Iris pigment epithelial cell (primary cell): Measurements from ENCODE around the gene CYRIA.

Experiments
- DNase-seq: peaks from one replicate; pipeline ENCODE4 v3.0.0-alpha.2; 2011; ENCODE audit warnings: low read depth

The CYRIA gene

DNA sequence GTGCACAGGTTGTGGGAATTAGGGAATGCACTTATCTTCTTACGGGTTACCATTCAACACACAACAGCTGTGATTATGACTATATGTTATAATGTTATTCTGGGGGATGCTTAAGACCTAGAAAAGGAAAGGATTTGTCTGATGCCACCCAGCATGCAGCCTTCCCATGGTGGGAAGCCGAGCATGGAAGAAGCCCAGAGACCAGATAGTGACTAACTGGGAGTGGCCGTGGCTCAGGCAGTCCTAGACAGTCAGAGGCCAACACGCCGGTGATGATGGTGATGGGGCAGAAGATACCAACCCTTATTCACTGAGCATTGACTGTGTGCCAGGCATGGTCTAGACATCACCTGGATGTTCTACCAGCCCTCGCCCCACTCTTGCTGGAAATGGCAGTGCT is 35.9 kb downstream of the CYRIA start:
- DNase-seq: no peak

GRCh38 chr2:16629044-16629443 is 36.6 kb downstream of the CYRIA start:
- DNase-seq: no peak

GRCh38 chr2:16628314-16628713 is 37.3 kb downstream of the CYRIA start:
- DNase-seq: no peak

DNA sequence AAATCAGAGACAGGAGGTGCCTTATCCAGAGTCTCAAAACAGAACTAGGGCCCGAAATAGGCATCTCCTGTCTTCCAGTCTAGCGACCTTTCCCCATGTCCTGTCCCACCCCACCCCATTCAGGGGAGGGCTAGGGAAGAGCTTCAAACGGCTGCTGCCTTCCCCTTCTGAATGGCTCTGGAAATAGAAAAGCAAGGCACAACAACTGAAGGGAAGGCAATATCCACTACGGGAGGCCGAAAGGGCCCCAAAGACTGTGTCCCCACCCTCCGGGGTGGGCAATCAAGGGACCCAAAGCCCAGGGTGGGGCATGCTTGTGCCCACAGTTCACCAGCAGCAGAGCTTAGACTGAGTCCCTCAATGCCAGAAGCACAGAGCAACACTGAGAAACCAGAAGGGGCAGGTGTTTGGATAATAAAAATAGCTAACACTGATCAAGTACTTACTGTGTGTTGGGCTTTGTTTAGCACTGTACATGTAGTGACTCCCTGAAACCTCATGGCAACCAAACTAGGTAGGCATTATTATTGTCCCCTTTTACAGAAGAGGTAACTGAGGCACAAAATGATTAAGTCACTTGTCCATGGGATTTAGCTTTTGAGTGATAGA is 38.5 kb downstream of the CYRIA start:
- no peak for DNase-seq

- DNase-seq: peak; percentile 78
Measured at GRCh38 chr2:16626497-16626896, 39.1 kb downstream of the CYRIA start.

GRCh38 chr2:16625759-16626158 is 39.9 kb downstream of the CYRIA start:
- no peak for DNase-seq

GRCh38 chr2:16625201-16625729 is 40.4 kb downstream of the CYRIA start:
- no peak for DNase-seq

DNA sequence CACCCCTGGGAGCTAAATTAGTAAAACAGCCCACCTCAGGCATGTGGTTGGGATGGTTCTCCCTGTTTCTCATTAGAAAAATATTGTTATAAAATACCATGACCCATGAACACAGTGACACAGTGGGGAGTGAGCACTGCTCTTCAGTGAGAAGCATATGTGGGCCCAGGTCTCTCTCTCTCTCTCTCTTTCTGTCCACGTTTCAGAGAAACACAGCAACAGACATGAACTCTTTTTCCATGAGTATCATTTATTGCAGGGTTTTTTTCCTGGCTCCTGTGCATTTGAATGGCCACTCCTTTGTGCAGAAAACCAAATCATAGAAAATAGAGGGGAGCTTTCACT is 41.2 kb downstream of the CYRIA start:
- no peak for DNase-seq

DNA sequence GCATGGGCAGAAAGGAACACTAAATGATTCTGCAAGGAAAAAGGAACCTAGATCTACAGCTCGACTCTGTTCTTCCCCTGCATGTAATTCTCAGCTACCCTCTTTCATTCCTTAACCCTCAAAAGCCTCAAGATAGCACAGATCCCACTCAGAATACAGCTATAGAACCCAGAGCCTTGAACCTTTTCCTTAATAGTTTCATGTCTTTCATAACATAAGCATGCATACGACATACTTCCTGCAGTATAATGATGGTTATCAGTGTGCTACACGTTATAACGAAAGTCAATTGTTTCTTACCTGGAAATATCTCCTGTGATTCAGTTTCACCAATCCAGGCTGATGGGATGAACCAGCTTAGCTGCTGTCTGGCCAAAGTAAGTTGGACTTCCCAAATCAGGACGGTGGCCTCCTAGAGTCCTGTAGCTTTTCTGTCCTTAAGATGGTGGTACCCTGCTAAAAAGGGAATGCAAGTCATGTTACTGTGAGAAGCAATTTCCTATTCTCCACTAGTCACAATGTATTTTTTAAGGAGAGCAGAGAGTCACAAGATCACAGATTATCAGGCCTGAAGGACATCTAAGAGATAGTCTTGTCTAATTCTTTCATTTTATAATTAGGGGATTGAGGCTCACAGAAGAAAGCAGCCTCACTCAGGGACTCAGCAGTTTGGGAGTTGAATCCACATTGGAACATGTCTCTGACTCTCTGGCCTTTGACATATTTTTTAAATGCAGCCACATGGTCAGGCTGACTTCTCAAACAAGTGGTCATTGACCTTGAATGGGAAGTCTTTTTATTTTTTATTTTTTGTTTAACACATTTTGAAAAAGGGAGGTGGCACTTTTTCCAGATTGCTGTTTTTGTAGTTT is 41.8 kb downstream of the CYRIA start:
- no peak for DNase-seq

DNA sequence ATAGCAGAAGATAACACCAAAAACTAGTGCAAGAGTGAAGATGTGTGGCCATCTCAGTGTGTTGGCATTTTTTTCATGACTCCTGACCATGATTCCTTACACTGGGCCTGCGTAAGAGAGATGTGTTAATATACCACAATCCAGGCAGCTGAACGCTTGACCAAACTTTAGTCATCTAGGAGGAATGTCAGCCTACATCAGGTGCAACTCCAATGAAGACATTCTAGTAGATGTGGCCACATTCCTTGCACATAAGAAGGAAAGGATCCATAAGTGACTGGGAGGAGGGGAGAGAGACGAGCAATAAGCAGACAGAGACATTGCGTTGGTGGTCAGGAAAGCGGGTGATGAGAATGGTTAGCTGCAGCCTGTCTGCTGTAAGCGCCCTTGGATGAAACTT is 42.6 kb downstream of the CYRIA start:
- DNase-seq: peak; percentile 95

GRCh38 chr2:16622399-16622968 is 43.1 kb downstream of the CYRIA start:
- DNase-seq: peak; percentile 15

- peak; percentile 66 for DNase-seq
Measured at GRCh38 chr2:16621316-16621715, 44.3 kb downstream of the CYRIA start.

DNA sequence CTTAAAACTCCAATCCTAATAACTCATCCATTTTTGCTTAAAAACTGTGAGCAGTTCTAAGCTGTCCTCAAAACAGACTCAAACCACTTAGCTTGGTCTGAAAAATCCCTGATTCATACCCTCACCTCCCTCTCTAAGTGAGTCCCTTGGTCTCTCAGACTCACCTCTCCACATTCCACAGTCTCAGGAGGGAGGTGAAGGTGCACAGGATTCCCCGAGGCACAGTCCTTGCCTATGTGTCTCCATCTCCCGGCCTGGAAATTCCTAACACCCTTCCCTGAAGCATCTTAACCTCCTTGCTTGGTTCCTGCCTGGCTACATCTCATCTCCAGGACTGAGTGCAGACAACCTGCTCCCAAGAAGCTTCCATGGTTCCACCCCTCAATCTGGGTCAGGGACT is 45.0 kb downstream of the CYRIA start:
- DNase-seq: no peak

DNA sequence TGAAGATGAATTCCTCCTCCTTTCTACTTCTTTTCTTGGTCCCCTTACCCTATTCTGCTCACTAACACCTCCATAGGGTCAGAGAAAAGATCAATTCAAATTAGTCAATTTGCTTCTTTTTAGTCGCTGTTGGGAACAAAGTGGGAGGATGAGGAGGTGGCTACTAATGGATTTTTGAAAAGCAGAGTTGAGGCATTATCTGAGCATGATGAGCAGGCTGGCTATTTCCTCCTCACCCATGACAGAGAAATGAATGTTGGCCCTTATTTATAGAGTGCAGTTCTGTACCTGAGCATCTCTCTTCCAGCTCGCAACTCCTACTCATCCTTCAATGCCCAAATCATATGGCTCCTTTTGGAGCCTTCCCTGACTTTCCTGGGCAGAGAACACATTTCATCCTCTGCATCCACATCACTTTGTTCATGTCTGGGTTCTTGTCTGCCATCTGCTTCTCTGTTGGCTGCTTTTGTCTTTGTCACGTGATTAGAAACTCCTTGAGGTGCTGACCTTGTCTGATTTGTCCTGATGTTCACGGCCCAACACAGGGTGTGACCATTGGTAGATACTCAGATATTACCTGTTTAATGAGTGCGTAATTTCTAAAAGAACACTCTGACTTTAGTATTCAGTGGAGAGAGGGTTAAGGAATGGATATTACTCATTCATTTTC is 45.9 kb downstream of the CYRIA start:
- no peak for DNase-seq

GRCh38 chr2:16617282-16618266 is 48.1 kb downstream of the CYRIA start:
- DNase-seq: peak; percentile 43
